Suppressor macrophage (primary cell): ENCODE results near the gene CNOT6L.

Source experiments
- DNase-seq, 4 experiments: peaks; one replicate each; pipeline ENCODE4 v3.0.0-alpha.2; 2020 to 2022

Gene CNOT6L

GRCh38 chr4:77712675-77713074 lies 106.5 kb downstream of the CNOT6L start:
- DNase-seq, result no peak

- no peak for DNase-seq
These were observed 107.7 kb downstream of the CNOT6L start for GRCh38 chr4:77711469-77711868.

- DNase-seq, result no peak
These were observed 108.5 kb downstream of the CNOT6L start for GRCh38 chr4:77710684-77711083.

- no peak for DNase-seq
These were observed 109.1 kb downstream of the CNOT6L start for GRCh38 chr4:77710059-77710458.

GRCh38 chr4:77706717-77707116 lies 112.5 kb downstream of the CNOT6L start:
- DNase-seq, result no peak

- no peak for DNase-seq
These were observed 115.5 kb downstream of the CNOT6L start for GRCh38 chr4:77703666-77704065.

GRCh38 chr4:77701121-77701520 lies 118.0 kb downstream of the CNOT6L start:
- no peak for DNase-seq

- DNase-seq, result no peak
These were observed 119.4 kb downstream of the CNOT6L start for GRCh38 chr4:77699731-77700210.

- peak; percentile 4 to 23 (median 14) for DNase-seq
These were observed 121.1 kb downstream of the CNOT6L start for GRCh38 chr4:77697860-77698590.

GRCh38 chr4:77695774-77696173 lies 123.4 kb downstream of the CNOT6L start:
- DNase-seq, result no peak

GRCh38 chr4:77692847-77693432 lies 126.2 kb downstream of the CNOT6L start:
- no peak for DNase-seq

GRCh38 chr4:77681792-77682191 lies 137.4 kb downstream of the CNOT6L start:
- DNase-seq, result no peak

- DNase-seq, result no peak
These were observed 142.3 kb downstream of the CNOT6L start for GRCh38 chr4:77676842-77677241.

- DNase-seq, result no peak
These were observed 148.1 kb downstream of the CNOT6L start for GRCh38 chr4:77671051-77671450.

- no peak for DNase-seq
These were observed 149.1 kb downstream of the CNOT6L start for GRCh38 chr4:77669946-77670590.

GRCh38 chr4:77665381-77666069 lies 153.6 kb downstream of the CNOT6L start:
- no peak for DNase-seq
